Activated CD8-positive, alpha-beta memory T cell treated with anti-CD3 and anti-CD28 coated beads for 36 hours (primary cell): ENCODE measurements around the gene ELMOD1. TPM values are rescaled to one million over a fixed set of nuclear protein-coding genes. Genes with fewer than 3 reads are reported as not detected.
"Not testable (repeated sequence)": the region's sequence is repeated elsewhere in the genome, so short reads cannot be mapped to it uniquely, and the experiment has no call there.

Experiments used
- CTCF ChIA-PET: fragments of 350-600 bp; sonication (Branson Sonifier 250); formaldehyde crosslinking; loops from one replicate; lab custom pipeline; 2021; ENCODE audit warnings: antibody characterized with exemption; lab: Charles Lee
- POLR2A ChIA-PET: fragments of 350-600 bp; sonication (Branson Sonifier 250); formaldehyde crosslinking; loops from one replicate; lab custom pipeline; 2021; ENCODE audit warnings: antibody characterized with exemption; lab: Charles Lee
- total RNA-seq, 2 experiments: library from RNA; stranded (reverse); gene quantifications; one replicate each; pipeline ENCODE4 v1.2.3, GENCODE V29; 2021

The ELMOD1 gene
- total RNA-seq = under 1 TPM in 1 of 2 experiments, not detected in 1; 0.13 TPM

- POLR2A ChIA-PET = interaction anchor here (0.9 kb wide), 1 partner anchor 27 kb away, joined by 5 read pairs; no protein-coding TSS in a partner anchor
- CTCF ChIA-PET = interaction anchor here (1.2 to 1.4 kb wide), 2 partner anchors 9 to 14 kb away, joined by 3 to 6 read pairs; no protein-coding TSS in a partner anchor
Observed at GRCh38 chr11:107590460-107591377, at the start of gene ELMOD1. TSS of gene ELMOD1 (plus strand) at chr11:107591147. CDS start at chr11:107618190, 27,043 bp downstream.

GRCh38 chr11:107545101-107545514 is 45.8 kb upstream of the ELMOD1 start:
- ChIA-PET CTCF (no interaction called here), POLR2A (no interaction called here)

- ChIA-PET CTCF (interaction anchor here (1.0 to 1.8 kb wide), 4 partner anchors 15 to 223 kb away, joined by 3 to 4 read pairs (median 4); partner anchors contain the start of gene ALKBH8), POLR2A (no interaction called here)
Observed at GRCh38 chr11:107547961-107548360, 43.0 kb upstream of the ELMOD1 start.

- ChIA-PET CTCF (interaction anchor here (0.8 to 1.8 kb wide), 5 partner anchors 9 to 141 kb away, joined by 3 to 7 read pairs (median 4); partner anchors contain the start of gene ALKBH8), POLR2A (no interaction called here)
Observed at GRCh38 chr11:107549253-107549953, 41.5 kb upstream of the ELMOD1 start.

- POLR2A ChIA-PET = no interaction called here
- CTCF ChIA-PET = interaction anchor here (1.1 to 1.8 kb wide), 2 partner anchors 10 to 140 kb away, joined by 4 to 7 read pairs; no protein-coding TSS in a partner anchor
Observed at GRCh38 chr11:107549954-107550285, 41.0 kb upstream of the ELMOD1 start.

- POLR2A ChIA-PET = no interaction called here
- CTCF ChIA-PET = interaction anchor here (1.1 to 1.8 kb wide), 2 partner anchors 10 to 139 kb away, joined by 4 to 7 read pairs; no protein-coding TSS in a partner anchor
Observed at GRCh38 chr11:107550304-107550703, 40.6 kb upstream of the ELMOD1 start.

- POLR2A ChIA-PET = no interaction called here
- CTCF ChIA-PET = no interaction called here
Observed at GRCh38 chr11:107561688-107562087, 29.3 kb upstream of the ELMOD1 start.

GRCh38 chr11:107562647-107563208 is 28.2 kb upstream of the ELMOD1 start:
- POLR2A ChIA-PET = interaction anchor here (0.6 to 0.9 kb wide), 2 partner anchors 27 to 44 kb away, joined by 3 to 5 read pairs; no protein-coding TSS in a partner anchor

GRCh38 chr11:107563702-107564101 is 27.2 kb upstream of the ELMOD1 start:
- POLR2A ChIA-PET = interaction anchor here (0.6 to 0.9 kb wide), 2 partner anchors 26 to 43 kb away, joined by 3 to 5 read pairs; no protein-coding TSS in a partner anchor
- CTCF ChIA-PET = interaction anchor here (0.6 to 1.8 kb wide), 5 partner anchors 12 to 205 kb away, joined by 3 to 8 read pairs (median 4); no protein-coding TSS in a partner anchor

More at GRCh38 chr11:107562647-107563208, 28.2 kb upstream of the ELMOD1 start:
- CTCF ChIA-PET = interaction anchor here (0.7 to 1.8 kb wide), 6 partner anchors 10 to 206 kb away, joined by 3 to 8 read pairs (median 4); partner anchors contain the start of gene CWF19L2

GRCh38 chr11:107564877-107565218 is 26.1 kb upstream of the ELMOD1 start:
- ChIA-PET POLR2A (no interaction called here), CTCF (no interaction called here)

GRCh38 chr11:107565219-107565937 is 25.6 kb upstream of the ELMOD1 start, which contains the start of gene ALKBH8:
TSS of gene ALKBH8 (minus strand) at chr11:107565735. CDS start at chr11:107560893, 4,842 bp downstream.
- CTCF ChIA-PET = interaction anchor here (1.6 kb wide), 1 partner anchor 17 kb away, joined by 3 read pairs; no protein-coding TSS in a partner anchor
- POLR2A ChIA-PET = no interaction called here

- CTCF ChIA-PET = interaction anchor here (0.9 to 1.6 kb wide), 3 partner anchors 10 to 205 kb away, joined by 3 to 5 read pairs (median 3); no protein-coding TSS in a partner anchor
- POLR2A ChIA-PET = not testable (repeated sequence)
Observed at GRCh38 chr11:107565955-107566501, 24.9 kb upstream of the ELMOD1 start.

- ChIA-PET CTCF (interaction anchor here (0.9 to 1.6 kb wide), 4 partner anchors 9 to 204 kb away, joined by 3 to 5 read pairs (median 4); no protein-coding TSS in a partner anchor), POLR2A (no interaction called here)
Observed at GRCh38 chr11:107566569-107566968, 24.4 kb upstream of the ELMOD1 start.

- POLR2A ChIA-PET = no interaction called here
- CTCF ChIA-PET = interaction anchor here (0.5 to 1.1 kb wide), 2 partner anchors 9 to 232 kb away, joined by 3 to 4 read pairs; no protein-coding TSS in a partner anchor
Observed at GRCh38 chr11:107567739-107568335, 23.1 kb upstream of the ELMOD1 start.

- ChIA-PET CTCF (no interaction called here), POLR2A (no interaction called here)
Observed at GRCh38 chr11:107570015-107570414, 20.9 kb upstream of the ELMOD1 start.

GRCh38 chr11:107573438-107573837 is 17.5 kb upstream of the ELMOD1 start:
- ChIA-PET CTCF (interaction anchor here (0.8 kb wide), 1 partner anchor 9 kb away, joined by 4 read pairs; no protein-coding TSS in a partner anchor), POLR2A (no interaction called here)
